BE2C (cell line): ENCODE data around the gene CCDC88C.

ENCODE experiments used
- DNase-seq: peaks from one replicate; pipeline ENCODE4 v3.0.0-alpha.2; 2020
- H3K27me3 ChIP-seq: fragments of 250-450 bp; sonication (Bioruptor Pico); 2 replicates; pipeline ENCODE4 v1.5.1; 2020; ENCODE audit warnings: mild to moderate bottlenecking
- H3K36me3 ChIP-seq: fragments of 250-450 bp; sonication (Bioruptor Pico); 2 replicates; pipeline ENCODE4 v1.5.1; 2020; ENCODE audit warnings: mild to moderate bottlenecking
- H3K4me1 ChIP-seq: fragments of 250-450 bp; sonication (Bioruptor Pico); 2 replicates; pipeline ENCODE4 v1.5.1; 2020
- H3K4me3 ChIP-seq: 2 replicates; pipeline ENCODE4 v1.5.1; 2011; ENCODE audit warnings: low read depth, low read length
- H3K9me3 ChIP-seq: fragments of 250-450 bp; sonication (Bioruptor Pico); 2 replicates; pipeline ENCODE4 v1.5.1; 2020
- CTCF ChIP-seq: IDR thresholded peaks from 2 replicates; pipeline ENCODE4 v1.5.1; 2012; ENCODE audit warnings: mild to moderate bottlenecking, low read depth, low read length

The CCDC88C gene

GRCh38 chr14:91385224-91385623 lies 32.4 kb downstream of the CCDC88C start:
- no peak for DNase-seq
- no peaks in the 10 kb centered on the region for H3K4me1 ChIP-seq
- no peaks in the 10 kb centered on the region for H3K27me3 ChIP-seq
- TF ChIP-seq CTCF: no peak
- no peaks in the 10 kb centered on the region for H3K9me3 ChIP-seq
- no peaks in the 10 kb centered on the region for H3K36me3 ChIP-seq
- H3K4me3 ChIP-seq: no peak overlapping the region

- peaks cover 7% of the 10 kb centered on the region for H3K4me1 ChIP-seq
- H3K27me3 ChIP-seq: no peaks in the 10 kb centered on the region
- H3K9me3 ChIP-seq: no peaks in the 10 kb centered on the region
- H3K4me3 ChIP-seq: no peak overlapping the region
- no peak for DNase-seq
- no peak for TF ChIP-seq CTCF
- H3K36me3 ChIP-seq: no peaks in the 10 kb centered on the region
These were observed 34.2 kb downstream of the CCDC88C start for GRCh38 chr14:91383439-91383838.

GRCh38 chr14:91381801-91382670 lies 35.6 kb downstream of the CCDC88C start:
- Histone ChIP-seq H3K36me3 (no peaks in the 10 kb centered on the region), H3K9me3 (no peaks in the 10 kb centered on the region), H3K27me3 (no peaks in the 10 kb centered on the region), H3K4me3 (no peak overlapping the region), H3K4me1 (peaks cover 18% of the 10 kb centered on the region)
- no peak for TF ChIP-seq CTCF
- no peak for DNase-seq

GRCh38 chr14:91380610-91381371 lies 36.8 kb downstream of the CCDC88C start:
- no peak for TF ChIP-seq CTCF
- Histone ChIP-seq H3K9me3 (no peaks in the 10 kb centered on the region), H3K4me1 (peaks cover 19% of the 10 kb centered on the region), H3K4me3 (no peak overlapping the region), H3K27me3 (no peaks in the 10 kb centered on the region), H3K36me3 (no peaks in the 10 kb centered on the region)
- DNase-seq: no peak

- no peak for TF ChIP-seq CTCF
- H3K27me3 ChIP-seq: no peaks in the 10 kb centered on the region
- no peak overlapping the region for H3K4me3 ChIP-seq
- no peak for DNase-seq
- H3K9me3 ChIP-seq: no peaks in the 10 kb centered on the region
- no peaks in the 10 kb centered on the region for H3K36me3 ChIP-seq
- peaks cover 19% of the 10 kb centered on the region for H3K4me1 ChIP-seq
These were observed 37.5 kb downstream of the CCDC88C start for GRCh38 chr14:91380123-91380522.

- H3K36me3 ChIP-seq: no peaks in the 10 kb centered on the region
- no peak for TF ChIP-seq CTCF
- H3K9me3 ChIP-seq: no peaks in the 10 kb centered on the region
- peaks cover 19% of the 10 kb centered on the region for H3K4me1 ChIP-seq
- H3K27me3 ChIP-seq: no peaks in the 10 kb centered on the region
- no peak for DNase-seq
- no peak overlapping the region for H3K4me3 ChIP-seq
These were observed 38.1 kb downstream of the CCDC88C start for GRCh38 chr14:91379579-91379932.
